ENCODE measurements around the gene PADI1.

PADI1 gene

DNA sequence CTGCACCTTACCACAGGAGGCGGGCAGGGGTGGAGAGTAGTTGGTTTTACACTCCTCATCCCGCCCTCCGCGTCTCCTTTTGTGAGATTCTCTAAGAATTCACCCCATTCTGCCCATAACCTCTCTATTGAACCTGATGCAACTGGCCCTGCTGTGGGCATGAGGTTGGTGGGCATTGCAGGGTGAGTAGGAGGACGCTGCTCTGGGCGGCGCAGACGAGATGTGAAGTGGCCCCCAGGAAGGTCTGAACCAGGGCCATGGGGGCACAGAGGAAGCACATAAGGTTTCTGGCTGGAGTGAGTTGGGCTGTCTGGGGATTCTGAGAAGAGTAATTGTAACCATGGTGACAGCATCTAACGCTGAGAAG, 8.8 kb downstream of the PADI1 start:
- ATAC-seq: no peak
- TF ChIP-seq SNAI2 (CRISPR knock-in tag; IDR thresholded peaks at IDR 0.05): no peak
- peak; percentile 80 for TF ChIP-seq ZFP3 (CRISPR knock-in tag; IDR thresholded peaks at IDR 0.05)

- TF ChIP-seq PATZ1 (CRISPR knock-in tag; IDR thresholded peaks at IDR 0.05; ENCODE audit: borderline replicate concordance): no peak
- TF ChIP-seq ZNF565 (CRISPR knock-in tag; conservative IDR thresholded peaks at IDR 0.05; ENCODE audit: low read depth): no peak
- TF ChIP-seq, protein P1, sequence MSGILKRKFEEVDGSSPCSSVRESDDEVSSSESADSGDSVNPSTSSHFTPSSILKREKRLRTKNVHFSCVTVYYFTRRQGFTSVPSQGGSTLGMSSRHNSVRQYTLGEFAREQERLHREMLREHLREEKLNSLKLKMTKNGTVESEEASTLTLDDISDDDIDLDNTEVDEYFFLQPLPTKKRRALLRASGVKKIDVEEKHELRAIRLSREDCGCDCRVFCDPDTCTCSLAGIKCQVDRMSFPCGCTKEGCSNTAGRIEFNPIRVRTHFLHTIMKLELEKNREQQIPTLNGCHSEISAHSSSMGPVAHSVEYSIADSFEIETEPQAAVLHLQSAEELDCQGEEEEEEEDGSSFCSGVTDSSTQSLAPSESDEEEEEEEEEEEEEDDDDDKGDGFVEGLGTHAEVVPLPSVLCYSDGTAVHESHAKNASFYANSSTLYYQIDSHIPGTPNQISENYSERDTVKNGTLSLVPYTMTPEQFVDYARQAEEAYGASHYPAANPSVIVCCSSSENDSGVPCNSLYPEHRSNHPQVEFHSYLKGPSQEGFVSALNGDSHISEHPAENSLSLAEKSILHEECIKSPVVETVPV (CRISPR knock-in tag; IDR thresholded peaks at IDR 0.05): no peak
- no peak for TF ChIP-seq BACH2 (CRISPR knock-in tag; IDR thresholded peaks at IDR 0.05; ENCODE audit: borderline replicate concordance)
- TF ChIP-seq PPARA (CRISPR knock-in tag; IDR thresholded peaks at IDR 0.05; ENCODE audit: borderline replicate concordance): no peak
- TF ChIP-seq ZNF70 (CRISPR knock-in tag; IDR thresholded peaks at IDR 0.05): no peak
- no peak for TF ChIP-seq CSDC2 (CRISPR knock-in tag; IDR thresholded peaks at IDR 0.05)
- no peak for TF ChIP-seq ISL1 (CRISPR knock-in tag; IDR thresholded peaks at IDR 0.05)
- ATAC-seq: no peak
Observed at GRCh38 chr1:17214876-17215544, 10.1 kb downstream of the PADI1 start.

- TF ChIP-seq TOX (CRISPR knock-in tag; IDR thresholded peaks at IDR 0.05; ENCODE audit: borderline replicate concordance): no peak
- TF ChIP-seq, protein P1 (CRISPR knock-in tag; IDR thresholded peaks at IDR 0.05): no peak
- peak; percentile 41 for ATAC-seq
Observed at GRCh38 chr1:17215545-17215890, 10.6 kb downstream of the PADI1 start.

GRCh38 chr1:17216078-17216477, 11.2 kb downstream of the PADI1 start:
- TF ChIP-seq GLIS3 (CRISPR knock-in tag; IDR thresholded peaks at IDR 0.05) (no peak), TCF4 (CRISPR knock-in tag; IDR thresholded peaks at IDR 0.05; ENCODE audit: borderline replicate concordance) (no peak), ISL1 (CRISPR knock-in tag; IDR thresholded peaks at IDR 0.05) (no peak)
- no peak for ATAC-seq

DNA sequence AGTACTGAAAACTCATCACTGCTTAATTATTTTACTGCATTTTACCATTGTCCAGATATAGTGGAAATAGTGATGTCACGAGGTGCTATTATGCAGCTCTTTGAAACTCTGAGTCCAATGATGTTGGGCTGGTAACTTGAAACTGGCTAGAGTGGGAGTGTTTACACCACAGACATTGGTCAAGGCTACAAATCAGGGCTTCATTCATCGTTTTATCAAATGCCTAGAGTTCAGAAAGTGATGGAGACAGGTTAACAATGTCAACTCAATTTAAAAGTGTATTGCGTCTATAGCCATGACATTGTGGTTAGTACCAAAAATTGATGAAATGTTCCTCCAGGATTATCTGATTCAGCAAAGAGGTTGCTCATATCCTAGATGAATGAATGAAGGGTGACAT, 12.7 kb downstream of the PADI1 start:
- ATAC-seq: no peak
- no peak for TF ChIP-seq ZNF70 (CRISPR knock-in tag; IDR thresholded peaks at IDR 0.05)
- no peak for TF ChIP-seq ARNTL (CRISPR knock-in tag; IDR thresholded peaks at IDR 0.05; ENCODE audit: borderline replicate concordance, low read depth)
- no peak for TF ChIP-seq TOX (CRISPR knock-in tag; IDR thresholded peaks at IDR 0.05; ENCODE audit: borderline replicate concordance)

GRCh38 chr1:17218939-17219338, 14.0 kb downstream of the PADI1 start:
- ATAC-seq: no peak
- TF ChIP-seq TSHZ2 (CRISPR knock-in tag; IDR thresholded peaks at IDR 0.05) (no peak), ZNF565 (CRISPR knock-in tag; conservative IDR thresholded peaks at IDR 0.05; ENCODE audit: low read depth) (no peak), SNAI2 (CRISPR knock-in tag; IDR thresholded peaks at IDR 0.05) (no peak), ZFP3 (CRISPR knock-in tag; IDR thresholded peaks at IDR 0.05) (no peak)

Data from SK-N-SH treated with all-trans-retinoic acid at 6 μM for 48 hours (cell line).